B cell (primary cell): Measurements from ENCODE around the gene LMNTD1. TPM values are rescaled to one million over a fixed set of nuclear protein-coding genes. Genes with fewer than 3 reads are reported as not detected.

ENCODE experiments used
- ATAC-seq: fragments of 200-7000 bp; cut with Tn5 transposase; one replicate; pipeline ENCODE4 v1.10.0; 2021; ENCODE audit warnings: low read depth, mild to moderate bottlenecking, moderate number of reproducible peaks, moderate library complexity
- CTCF ChIA-PET: fragments of 350-600 bp; sonication (Branson Sonifier 250); formaldehyde crosslinking; loops from one replicate; lab custom pipeline; 2021; ENCODE audit warnings: antibody characterized with exemption, inconsistent platforms; lab: Charles Lee
- POLR2A ChIA-PET: fragments of 350-600 bp; sonication (Branson Sonifier 250); formaldehyde crosslinking; loops from one replicate; lab custom pipeline; 2021; ENCODE audit warnings: antibody characterized with exemption; lab: Charles Lee
- DNase-seq: peaks from one replicate; pipeline ENCODE4 v3.0.0; 2013
- H2AFZ ChIP-seq: 2 replicates; pipeline ENCODE4 v1.6.1; 2012; ENCODE audit warnings: mild to moderate bottlenecking, low read depth, low read length; ENCODE audit not compliant: insufficient read depth, poor library complexity, severe bottlenecking
- H3K27ac ChIP-seq, 2 donors: 1 replicate in 1 of 2; 2 replicates in 1 of 2; pipeline ENCODE4 v1.5.1; 2012 to 2013; ENCODE audit warnings: low read length in 2 of 2, mild to moderate bottlenecking in 2 of 2, moderate library complexity in 1 of 2
- H3K27me3 ChIP-seq, 4 experiments: fragments of 200-600 bp in 1 of 4; sonication (generic) in 1 of 4; replicated peaks in 1 of 4; 1 replicate in 2 of 4; 2 replicates in 2 of 4; pipeline versions ENCODE4 v1.6.1 to v1.7.0; 2013 to 2016; ENCODE audit warnings: low read length in 3 of 4, mild to moderate bottlenecking in 2 of 4, mixed read lengths in 1 of 4, moderate library complexity in 1 of 4; ENCODE audit not compliant: insufficient read depth in 4 of 4, control insufficient read depth in 3 of 4; ENCODE audit errors: control extremely low read depth in 1 of 4
- H3K36me3 ChIP-seq, 2 experiments: replicated peaks in 1 of 2; 1 replicate in 1 of 2; 2 replicates in 1 of 2; pipeline versions ENCODE4 v1.6.1 to v1.7.1; 2013; ENCODE audit warnings: low read length in 1 of 2; ENCODE audit not compliant: insufficient read depth in 2 of 2, control insufficient read depth in 1 of 2; ENCODE audit errors: control extremely low read depth in 1 of 2, extremely low read depth in 1 of 2
- H3K4me1 ChIP-seq, 2 donors: fragments of 200-600 bp in 1 of 2; sonication (generic) in 1 of 2; 1 replicate in 1 of 2; 2 replicates in 1 of 2; pipeline versions ENCODE4 v1.5.1 to v1.6.1; 2013 to 2017; ENCODE audit warnings: low read length in 2 of 2; ENCODE audit not compliant: control insufficient read depth in 2 of 2, insufficient read depth in 2 of 2
- H3K4me2 ChIP-seq: replicated peaks from 2 replicates; pipeline ENCODE3; 2012; ENCODE audit warnings: mild to moderate bottlenecking, low read depth, low read length; ENCODE audit not compliant: poor library complexity, severe bottlenecking
- H3K4me3 ChIP-seq, 5 experiments: fragments of 200-600 bp in 1 of 5; sonication (generic) in 1 of 5; 1 replicate in 3 of 5; 2 replicates in 2 of 5; pipeline versions ENCODE4 v1.5.1 to v1.7.0; 2011 to 2016; ENCODE audit warnings: low read length in 4 of 5, mild to moderate bottlenecking in 4 of 5, low read depth in 2 of 5, control low read depth in 1 of 5, moderate library complexity in 1 of 5; ENCODE audit not compliant: insufficient read depth in 1 of 5; ENCODE audit errors: control extremely low read depth in 1 of 5, extremely low read depth in 1 of 5
- H3K79me2 ChIP-seq: fragments of 200-600 bp; sonication (generic); one replicate; pipeline ENCODE4 v1.6.0; 2016; ENCODE audit warnings: low read length; ENCODE audit not compliant: control insufficient read depth, insufficient read depth
- H3K9ac ChIP-seq: fragments of 200-600 bp; sonication (generic); 2 replicates; pipeline ENCODE4 v1.6.1; 2017; ENCODE audit warnings: mild to moderate bottlenecking, low read length, moderate library complexity
- H3K9me3 ChIP-seq, 3 donors: one replicate each; pipeline versions ENCODE4 v1.6.1 to v1.7.1; 2013; ENCODE audit warnings: low read length in 2 of 3; ENCODE audit not compliant: control insufficient read depth in 2 of 3, insufficient read depth in 1 of 3; ENCODE audit errors: control extremely low read depth in 1 of 3
- H4K20me1 ChIP-seq: 2 replicates; pipeline ENCODE4 v1.6.0; 2012; ENCODE audit warnings: mild to moderate bottlenecking, low read length; ENCODE audit not compliant: insufficient read depth, control insufficient read depth, poor library complexity, severe bottlenecking
- H3K27ac Mint-ChIP-seq: one replicate; pipeline ENCODE4 v1.8.0; 2021; ENCODE audit warnings: mixed read lengths
- H3K27me3 Mint-ChIP-seq: one replicate; pipeline ENCODE4 v1.8.0; 2021; ENCODE audit warnings: mixed read lengths
- H3K4me1 Mint-ChIP-seq: one replicate; pipeline ENCODE4 v1.8.0; 2021; ENCODE audit warnings: mixed read lengths
- H3K4me3 Mint-ChIP-seq: one replicate; pipeline ENCODE4 v1.8.0; 2021; ENCODE audit warnings: mixed read lengths
- H3K9me3 Mint-ChIP-seq: one replicate; pipeline ENCODE4 v1.8.0; 2022; ENCODE audit warnings: mixed read lengths; ENCODE audit not compliant: insufficient read depth
- EZH2 ChIP-seq: IDR thresholded peaks from 2 replicates; pipeline ENCODE4 v1.6.1; 2012; ENCODE audit warnings: borderline replicate concordance, low read depth, mild to moderate bottlenecking, moderate library complexity, low read length; ENCODE audit not compliant: insufficient read depth, poor library complexity, severe bottlenecking
- WGBS: methylation state at CpG from one replicate; pipeline ENCODE4 v1.1.5; 2013; ENCODE audit warnings: missing lambda C conversion rate; ENCODE audit not compliant: insufficient coverage; 5-methylcytosine and 5-hydroxymethylcytosine counted together
- intact Hi-C: fragments of 100-400 bp; cut with micrococcal nuclease; formaldehyde crosslinking; loops from one replicate; pipeline ENCODE4 v1.10.0; 2022
- polyA plus RNA-seq: library from polyadenylated mRNA; depleted of rRNA; stranded (reverse); fragments of >200 nt; gene quantifications from 2 replicates; pipeline ENCODE4 v1.2.3, GENCODE V29; 2012
- total RNA-seq, 2 donors: library from RNA; stranded (reverse); fragments of 120-200 nt in 1 of 2; gene quantifications; 1 replicate in 1 of 2; 2 replicates in 1 of 2; pipeline versions ENCODE4 v1.2.3 to v1.2.4, GENCODE V29; 2013 to 2022
- TF ChIP-seq, protein P1 (sequence below): fragments of 200-600 bp; IDR thresholded peaks from one replicate; pipeline ENCODE4 v1.8.0; 2022; ENCODE audit warnings: antibody characterized with exemption, mild to moderate bottlenecking

Gene LMNTD1
- total and polyA plus RNA-seq, 2 donors (not counting 1 experiment from before 2014, with no cell fraction given), result not detected

- H3K79me2 ChIP-seq, result no peaks in the 10 kb centered on the region
- no peak overlapping the region for H3K27ac ChIP-seq
- Mint-ChIP-seq H3K4me1 (no peaks in the 10 kb centered on the region), H3K4me3 (no peak overlapping the region), H3K9me3 (no peaks in the 10 kb centered on the region), H3K27me3 (peaks cover 14% of the 10 kb centered on the region), H3K27ac (no peak overlapping the region)
- no peaks in the 10 kb centered on the region for H3K9me3 ChIP-seq
- ChIA-PET POLR2A (no interaction called here), CTCF (no interaction called here)
- no peak overlapping the region for H2AFZ ChIP-seq
- intact Hi-C loops, result no loop called here
- no peaks in the 10 kb centered on the region for H3K36me3 ChIP-seq
- H4K20me1 ChIP-seq, result no peaks in the 10 kb centered on the region
- WGBS, result 58% methylated on average over 2 of the region's 3 CpGs
- H3K9ac ChIP-seq, result no peak overlapping the region
- TF ChIP-seq, protein P1, sequence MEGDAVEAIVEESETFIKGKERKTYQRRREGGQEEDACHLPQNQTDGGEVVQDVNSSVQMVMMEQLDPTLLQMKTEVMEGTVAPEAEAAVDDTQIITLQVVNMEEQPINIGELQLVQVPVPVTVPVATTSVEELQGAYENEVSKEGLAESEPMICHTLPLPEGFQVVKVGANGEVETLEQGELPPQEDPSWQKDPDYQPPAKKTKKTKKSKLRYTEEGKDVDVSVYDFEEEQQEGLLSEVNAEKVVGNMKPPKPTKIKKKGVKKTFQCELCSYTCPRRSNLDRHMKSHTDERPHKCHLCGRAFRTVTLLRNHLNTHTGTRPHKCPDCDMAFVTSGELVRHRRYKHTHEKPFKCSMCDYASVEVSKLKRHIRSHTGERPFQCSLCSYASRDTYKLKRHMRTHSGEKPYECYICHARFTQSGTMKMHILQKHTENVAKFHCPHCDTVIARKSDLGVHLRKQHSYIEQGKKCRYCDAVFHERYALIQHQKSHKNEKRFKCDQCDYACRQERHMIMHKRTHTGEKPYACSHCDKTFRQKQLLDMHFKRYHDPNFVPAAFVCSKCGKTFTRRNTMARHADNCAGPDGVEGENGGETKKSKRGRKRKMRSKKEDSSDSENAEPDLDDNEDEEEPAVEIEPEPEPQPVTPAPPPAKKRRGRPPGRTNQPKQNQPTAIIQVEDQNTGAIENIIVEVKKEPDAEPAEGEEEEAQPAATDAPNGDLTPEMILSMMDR, result no peak
- no peak for TF ChIP-seq EZH2
- DNase-seq (no peak), ATAC-seq (no peak)
- no peak overlapping the region for H3K4me3 ChIP-seq
- H3K27me3 ChIP-seq, result no peaks in the 10 kb centered on the region
- no peak overlapping the region for H3K4me2 ChIP-seq
- H3K4me1 ChIP-seq, result no peaks in the 10 kb centered on the region
Observed at GRCh38 chr12:25583545-25583944, 30.5 kb upstream of the LMNTD1 start.

DNA sequence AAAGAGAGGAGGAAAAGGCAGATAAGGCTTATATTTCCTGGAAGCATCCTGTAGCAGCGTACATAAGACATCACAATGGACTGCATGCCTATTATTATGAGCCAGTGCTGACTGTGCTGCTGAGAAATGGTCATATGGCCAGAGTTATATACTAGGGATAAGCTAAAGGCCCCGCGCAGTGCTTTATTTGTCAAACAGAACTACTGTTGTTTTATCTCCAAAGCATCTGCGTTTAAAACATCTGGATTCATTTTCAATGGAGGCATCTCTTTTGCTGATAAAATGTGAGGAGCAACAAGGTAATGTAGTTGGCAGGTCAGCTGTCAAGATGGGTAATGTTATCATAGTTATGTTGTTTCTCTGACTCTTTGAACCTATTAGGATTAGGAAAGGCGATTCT, 28.0 kb upstream of the LMNTD1 start:
- no peaks in the 10 kb centered on the region for H4K20me1 ChIP-seq

More for the DNA sequence above, 28.0 kb upstream of the LMNTD1 start:
- H3K27me3 Mint-ChIP-seq, result peaks cover 16% of the 10 kb centered on the region
- no peaks in the 10 kb centered on the region for H3K9me3 Mint-ChIP-seq
- WGBS, result 92% methylated on average over 4 of the region's 5 CpGs
- Histone ChIP-seq H2AFZ (no peak overlapping the region), H3K9ac (no peak overlapping the region), H3K4me2 (no peak overlapping the region), H3K4me1 (no peaks in the 10 kb centered on the region), H3K36me3 (no peaks in the 10 kb centered on the region), H3K79me2 (no peaks in the 10 kb centered on the region), H3K9me3 (no peaks in the 10 kb centered on the region), H3K27ac (no peak overlapping the region), H3K27me3 (no peaks in the 10 kb centered on the region), H3K4me3 (no peak overlapping the region)
- CTCF ChIA-PET, result no interaction called here
- no peak for DNase-seq
- ATAC-seq, result no peak
- no peaks in the 10 kb centered on the region for H3K4me1 Mint-ChIP-seq
- POLR2A ChIA-PET, result no interaction called here
- TF ChIP-seq, protein P1, result no peak
- no peak for TF ChIP-seq EZH2
- no peak overlapping the region for H3K27ac Mint-ChIP-seq
- intact Hi-C loops, result no loop called here
- no peak overlapping the region for H3K4me3 Mint-ChIP-seq
